Loucy (cell line): Measurements from ENCODE around the gene IMPG2.

Experiments used
- EZH2phosphoT487 ChIP-seq: fragments of 200-600 bp; IDR thresholded peaks from 2 replicates; pipeline ENCODE4 v1.6.1; 2018; ENCODE audit warnings: antibody characterized with exemption, mild to moderate bottlenecking, moderate library complexity, borderline replicate concordance
- TF ChIP-seq, protein P1 (sequence below): fragments of 200-600 bp; sonication (generic); conservative IDR thresholded peaks from 2 replicates; pipeline ENCODE4 v1.5.1; 2014; ENCODE audit warnings: mild to moderate bottlenecking, antibody characterized with exemption, low read length

- TF ChIP-seq, protein P1, sequence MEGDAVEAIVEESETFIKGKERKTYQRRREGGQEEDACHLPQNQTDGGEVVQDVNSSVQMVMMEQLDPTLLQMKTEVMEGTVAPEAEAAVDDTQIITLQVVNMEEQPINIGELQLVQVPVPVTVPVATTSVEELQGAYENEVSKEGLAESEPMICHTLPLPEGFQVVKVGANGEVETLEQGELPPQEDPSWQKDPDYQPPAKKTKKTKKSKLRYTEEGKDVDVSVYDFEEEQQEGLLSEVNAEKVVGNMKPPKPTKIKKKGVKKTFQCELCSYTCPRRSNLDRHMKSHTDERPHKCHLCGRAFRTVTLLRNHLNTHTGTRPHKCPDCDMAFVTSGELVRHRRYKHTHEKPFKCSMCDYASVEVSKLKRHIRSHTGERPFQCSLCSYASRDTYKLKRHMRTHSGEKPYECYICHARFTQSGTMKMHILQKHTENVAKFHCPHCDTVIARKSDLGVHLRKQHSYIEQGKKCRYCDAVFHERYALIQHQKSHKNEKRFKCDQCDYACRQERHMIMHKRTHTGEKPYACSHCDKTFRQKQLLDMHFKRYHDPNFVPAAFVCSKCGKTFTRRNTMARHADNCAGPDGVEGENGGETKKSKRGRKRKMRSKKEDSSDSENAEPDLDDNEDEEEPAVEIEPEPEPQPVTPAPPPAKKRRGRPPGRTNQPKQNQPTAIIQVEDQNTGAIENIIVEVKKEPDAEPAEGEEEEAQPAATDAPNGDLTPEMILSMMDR = no peak
- no peak for TF ChIP-seq EZH2phosphoT487
Measured at GRCh38 chr3:101244212-101244575, 76.2 kb downstream of the IMPG2 start.
